H9 (cell line): ENCODE results near the gene SCN1B. TPM values are rescaled to one million over a fixed set of nuclear protein-coding genes. Genes with fewer than 3 reads are reported as not detected.

Experiments used
- DNase-seq: peaks from one replicate; pipeline ENCODE4 v3.0.0-alpha.2; 2017
- H2AFZ ChIP-seq: one replicate; pipeline ENCODE4 v1.6.1; 2013; ENCODE audit warnings: mild to moderate bottlenecking, low read length, control low read depth, moderate library complexity
- H2AK5ac ChIP-seq: 2 replicates; pipeline ENCODE4 v1.6.1; 2013; ENCODE audit warnings: low read length, control low read depth, mixed read lengths; ENCODE audit not compliant: insufficient read length
- H2BK120ac ChIP-seq: one replicate; pipeline ENCODE4 v1.6.1; 2013; ENCODE audit warnings: low read depth, mild to moderate bottlenecking, low read length, control low read depth, inconsistent platforms; ENCODE audit not compliant: poor library complexity, severe bottlenecking
- H2BK12ac ChIP-seq: 2 replicates; pipeline ENCODE4 v1.6.1; 2013; ENCODE audit warnings: low read length, control low read depth, mixed read lengths, low read depth; ENCODE audit not compliant: insufficient read length
- H2BK15ac ChIP-seq: 2 replicates; pipeline ENCODE4 v1.6.1; 2013; ENCODE audit warnings: low read depth, low read length, control low read depth
- H2BK20ac ChIP-seq: one replicate; pipeline ENCODE4 v1.6.1; 2013; ENCODE audit warnings: low read depth, mild to moderate bottlenecking, low read length, control low read depth, inconsistent platforms; ENCODE audit not compliant: poor library complexity, severe bottlenecking
- H2BK5ac ChIP-seq: 2 replicates; pipeline ENCODE4 v1.6.1; 2013; ENCODE audit warnings: low read length, control low read depth, mixed read lengths; ENCODE audit not compliant: insufficient read length
- H3K14ac ChIP-seq: 2 replicates; pipeline ENCODE4 v1.6.1; 2013; ENCODE audit warnings: low read length, control low read depth; ENCODE audit not compliant: insufficient read depth
- H3K18ac ChIP-seq: 2 replicates; pipeline ENCODE4 v1.6.1; 2013; ENCODE audit warnings: low read depth, mild to moderate bottlenecking, mixed read lengths, low read length, control low read depth; ENCODE audit not compliant: insufficient read length
- H3K23ac ChIP-seq: 2 replicates; pipeline ENCODE4 v1.6.1; 2013; ENCODE audit warnings: low read length, control low read depth, mixed read lengths, low read depth; ENCODE audit not compliant: insufficient read length
- H3K23me2 ChIP-seq: 2 replicates; pipeline ENCODE4 v1.6.1; 2013; ENCODE audit warnings: low read depth, mild to moderate bottlenecking, mixed read lengths, low read length, control low read depth; ENCODE audit not compliant: insufficient read length, poor library complexity, severe bottlenecking
- H3K27ac ChIP-seq: 2 replicates; pipeline ENCODE4 v1.5.1; 2013; ENCODE audit warnings: low read length, control low read depth, mixed read lengths, low read depth; ENCODE audit not compliant: insufficient read length
- H3K27me3 ChIP-seq: 2 replicates; pipeline ENCODE4 v1.6.1; 2013; ENCODE audit warnings: low read length, control low read depth, inconsistent platforms; ENCODE audit not compliant: insufficient read depth
- H3K4ac ChIP-seq: 2 replicates; pipeline ENCODE4 v1.6.1; 2013; ENCODE audit warnings: low read depth, mild to moderate bottlenecking, control low read depth, inconsistent platforms, low read length, moderate library complexity
- H3K4me1 ChIP-seq: 2 replicates; pipeline ENCODE4 v1.6.1; 2013; ENCODE audit warnings: low read length, control low read depth, inconsistent platforms; ENCODE audit not compliant: insufficient read depth
- H3K4me2 ChIP-seq: 2 replicates; pipeline ENCODE4 v1.6.1; 2013; ENCODE audit warnings: low read length, control low read depth, mixed read lengths; ENCODE audit not compliant: insufficient read length, insufficient read depth
- H3K56ac ChIP-seq: 2 replicates; pipeline ENCODE4 v1.6.1; 2013; ENCODE audit warnings: low read depth, mild to moderate bottlenecking, mixed read lengths, low read length, control low read depth; ENCODE audit not compliant: insufficient read length
- H3K79me1 ChIP-seq: 2 replicates; pipeline ENCODE4 v1.6.1; 2013; ENCODE audit warnings: low read depth, mild to moderate bottlenecking, moderate library complexity, low read length, control low read depth, inconsistent platforms; ENCODE audit not compliant: insufficient read depth, poor library complexity, severe bottlenecking
- H3K79me2 ChIP-seq: 2 replicates; pipeline ENCODE4 v1.6.1; 2013; ENCODE audit warnings: low read length, control low read depth, inconsistent platforms; ENCODE audit not compliant: insufficient read depth
- H3K9ac ChIP-seq: 2 replicates; pipeline ENCODE4 v1.6.1; 2013; ENCODE audit warnings: low read length, control low read depth, mixed read lengths; ENCODE audit not compliant: insufficient read length; ENCODE audit errors: extremely low read depth
- H3K9me3 ChIP-seq: one replicate; pipeline ENCODE4 v1.6.1; 2013; ENCODE audit warnings: low read depth, low read length, inconsistent platforms; ENCODE audit not compliant: control insufficient read depth
- H3T11ph ChIP-seq: one replicate; pipeline ENCODE4 v1.6.1; 2013; ENCODE audit warnings: mild to moderate bottlenecking, low read length, control low read depth, inconsistent platforms
- H4K20me1 ChIP-seq: one replicate; pipeline ENCODE4 v1.6.1; 2013; ENCODE audit not compliant: control insufficient read depth, insufficient read length, insufficient read depth
- H4K5ac ChIP-seq: 2 replicates; pipeline ENCODE4 v1.6.1; 2013; ENCODE audit warnings: low read depth, mild to moderate bottlenecking, mixed read lengths, low read length, control low read depth; ENCODE audit not compliant: insufficient read length
- H4K8ac ChIP-seq: replicated peaks from 2 replicates; pipeline ENCODE4 v1.6.1; 2013; ENCODE audit warnings: low read length, control low read depth, mixed read lengths, low read depth; ENCODE audit not compliant: insufficient read length
- H4K91ac ChIP-seq: 2 replicates; pipeline ENCODE4 v1.6.1; 2013; ENCODE audit warnings: low read depth, mild to moderate bottlenecking, moderate library complexity, mixed read lengths, low read length, control low read depth; ENCODE audit not compliant: insufficient read length
- H3K27ac Mint-ChIP-seq, 3 experiments: 2 replicates in 2 of 3; 3 replicates in 1 of 3; pipeline ENCODE4 v1.8.0; 2020 to 2021; ENCODE audit warnings: mixed read lengths in 3 of 3, mild to moderate bottlenecking in 1 of 3, moderate library complexity in 1 of 3
- H3K27me3 Mint-ChIP-seq: 2 replicates; pipeline ENCODE4 v1.8.0; 2021; ENCODE audit warnings: low read depth, mild to moderate bottlenecking, moderate library complexity, mixed read lengths
- H3K36me3 Mint-ChIP-seq, 3 experiments: 2 replicates in 2 of 3; 3 replicates in 1 of 3; pipeline ENCODE4 v1.8.0; 2020 to 2021; ENCODE audit warnings: low read depth in 3 of 3, mixed read lengths in 3 of 3; ENCODE audit not compliant: insufficient read depth in 1 of 3
- H3K4me1 Mint-ChIP-seq, 2 experiments: 2 replicates each; pipeline ENCODE4 v1.8.0; 2020; ENCODE audit warnings: mixed read lengths in 2 of 2
- H3K4me3 Mint-ChIP-seq, 2 experiments: 2 replicates in 1 of 2; 3 replicates in 1 of 2; pipeline ENCODE4 v1.8.0; 2020 to 2021; ENCODE audit warnings: mild to moderate bottlenecking in 2 of 2, mixed read lengths in 2 of 2, moderate library complexity in 1 of 2
- H3K9me3 Mint-ChIP-seq, 2 experiments: 2 replicates in 1 of 2; 3 replicates in 1 of 2; pipeline ENCODE4 v1.8.0; 2020; ENCODE audit warnings: mild to moderate bottlenecking in 2 of 2, mixed read lengths in 2 of 2, moderate library complexity in 1 of 2
- CTCF ChIP-seq: fragments of 200-600 bp; sonication (generic); conservative IDR thresholded peaks from 3 replicates; pipeline ENCODE4 v1.8.0; 2021; ENCODE audit warnings: antibody characterized with exemption, mild to moderate bottlenecking
- WGBS: extraction: QIAGEN DNeasy Blood & Tissue Kit; methylation state at CpG from one replicate; pipeline ENCODE4 v1.1.7; 2013; ENCODE audit warnings: missing lambda C conversion rate, low lambda C conversion rate, mixed read lengths; ENCODE audit not compliant: insufficient read length; ENCODE audit errors: extremely low coverage; 5-methylcytosine and 5-hydroxymethylcytosine counted together
- total RNA-seq: library from RNA; stranded (reverse); gene quantifications from 2 replicates; pipeline ENCODE4 v1.2.1, GENCODE V29; 2021

SCN1B gene
- total RNA-seq, 1 experiment from 2014 or later = 3.8 TPM

DNA sequence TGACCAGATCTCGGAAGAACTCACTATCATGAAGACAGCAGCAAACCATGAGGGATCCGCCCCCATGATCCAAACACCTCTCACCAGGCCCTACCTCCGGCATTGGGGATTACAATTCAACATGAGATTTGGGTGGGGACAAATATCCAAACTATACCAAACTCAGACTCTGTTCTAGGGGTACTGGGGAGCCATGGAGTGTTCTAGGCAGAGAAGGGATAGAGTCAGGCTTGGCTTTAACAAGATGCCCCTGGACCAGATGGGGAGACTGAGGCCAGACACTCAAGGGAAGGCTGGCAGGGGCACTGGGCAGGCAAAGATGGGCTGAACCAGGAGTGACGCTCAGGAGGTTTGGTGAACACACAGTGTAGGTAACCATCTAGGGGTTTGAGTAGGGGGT is 11.9 kb upstream of the SCN1B start:
- Mint-ChIP-seq H3K36me3 (peaks cover 68 to 92% (median 86%) of the 10 kb centered on the region in 3 experiments), H3K27ac (no peak overlapping the region), H3K4me3 (no peak overlapping the region), H3K9me3 (no peaks in the 10 kb centered on the region; a peak in 1 of 5 replicates), H3K4me1 (no peaks in the 10 kb centered on the region), H3K27me3 (no peaks in the 10 kb centered on the region)
- Histone ChIP-seq H3K79me1 (no peaks in the 10 kb centered on the region), H2AFZ (no peak overlapping the region), H3K23me2 (no peaks in the 10 kb centered on the region), H2AK5ac (no peak overlapping the region), H3K9ac (no peak overlapping the region), H2BK20ac (no peak overlapping the region), H3K27ac (no peak overlapping the region), H3K4me1 (no peaks in the 10 kb centered on the region), H4K8ac (no peak overlapping the region), H3K18ac (no peak overlapping the region), H4K5ac (no peak overlapping the region), H3K4ac (no peak overlapping the region), H3K23ac (no peak overlapping the region), H3K9me3 (no peaks in the 10 kb centered on the region), H3T11ph (no peak overlapping the region), H3K14ac (no peak overlapping the region), H2BK120ac (no peak overlapping the region), H3K4me2 (no peak overlapping the region), H2BK5ac (no peak overlapping the region), H4K91ac (no peak overlapping the region), H3K56ac (no peak overlapping the region), H2BK12ac (no peak overlapping the region), H4K20me1 (no peaks in the 10 kb centered on the region), H3K27me3 (no peaks in the 10 kb centered on the region), H3K79me2 (no peaks in the 10 kb centered on the region), H2BK15ac (no peak overlapping the region)
- no CpG with 5 or more reads among the region's 4 CpGs for WGBS
- no peak for TF ChIP-seq CTCF
- no peak for DNase-seq
